Transverse colon (tissue), 4 donors: Measurements from ENCODE around the gene THTPA.

Source experiments
- CTCF ChIP-seq, 5 experiments: fragments of 200-600 bp in 3 of 5; fragments of 450-650 bp in 2 of 5; sonication (generic) in 3 of 5; IDR thresholded peaks; 1 replicate in 2 of 5; 2 replicates in 3 of 5; pipeline ENCODE4 v1.5.1; 2016 to 2017; ENCODE audit warnings: antibody characterized with exemption in 5 of 5, inconsistent platforms in 3 of 5, mild to moderate bottlenecking in 2 of 5, moderate library complexity in 1 of 5
- EP300 ChIP-seq: sonication (generic); formaldehyde crosslinking; IDR thresholded peaks from one replicate; pipeline ENCODE4 v1.6.1; 2017; ENCODE audit warnings: antibody characterized with exemption, low read depth
- POLR2A ChIP-seq: fragments of 450-650 bp; IDR thresholded peaks from one replicate; pipeline ENCODE4 v1.6.1; 2016; ENCODE audit warnings: antibody characterized with exemption, mild to moderate bottlenecking, moderate library complexity
- POLR2AphosphoS5 ChIP-seq, 3 donors: sonication (generic); formaldehyde crosslinking; IDR thresholded peaks; one replicate each; pipeline ENCODE4 v1.6.1; 2016; ENCODE audit warnings: antibody characterized with exemption in 3 of 3

GRCh38 chr14:23540141-23540469 lies 16.0 kb upstream of the THTPA start:
- TF ChIP-seq POLR2A (no peak), CTCF (IDR thresholded peaks at IDR 0.05) (no peak), POLR2AphosphoS5 (IDR thresholded peaks at IDR 0.05) (no peak), EP300 (no peak)
